Activated CD4-positive, CD25-positive, alpha-beta regulatory T cell treated with anti-CD3 and anti-CD28 coated beads, Interleukin-2, amount 50 U/mL, for 24 hours (primary cell): ENCODE data around the gene TRAPPC2.

ENCODE experiments used
- ATAC-seq, 2 donors: fragments of 150-1000 bp; cut with Tn5 transposase; one replicate each; pipeline ENCODE4 v1.10.0; 2021; ENCODE audit warnings: mild to moderate bottlenecking in 1 of 2, moderate library complexity in 1 of 2

Gene TRAPPC2

DNA sequence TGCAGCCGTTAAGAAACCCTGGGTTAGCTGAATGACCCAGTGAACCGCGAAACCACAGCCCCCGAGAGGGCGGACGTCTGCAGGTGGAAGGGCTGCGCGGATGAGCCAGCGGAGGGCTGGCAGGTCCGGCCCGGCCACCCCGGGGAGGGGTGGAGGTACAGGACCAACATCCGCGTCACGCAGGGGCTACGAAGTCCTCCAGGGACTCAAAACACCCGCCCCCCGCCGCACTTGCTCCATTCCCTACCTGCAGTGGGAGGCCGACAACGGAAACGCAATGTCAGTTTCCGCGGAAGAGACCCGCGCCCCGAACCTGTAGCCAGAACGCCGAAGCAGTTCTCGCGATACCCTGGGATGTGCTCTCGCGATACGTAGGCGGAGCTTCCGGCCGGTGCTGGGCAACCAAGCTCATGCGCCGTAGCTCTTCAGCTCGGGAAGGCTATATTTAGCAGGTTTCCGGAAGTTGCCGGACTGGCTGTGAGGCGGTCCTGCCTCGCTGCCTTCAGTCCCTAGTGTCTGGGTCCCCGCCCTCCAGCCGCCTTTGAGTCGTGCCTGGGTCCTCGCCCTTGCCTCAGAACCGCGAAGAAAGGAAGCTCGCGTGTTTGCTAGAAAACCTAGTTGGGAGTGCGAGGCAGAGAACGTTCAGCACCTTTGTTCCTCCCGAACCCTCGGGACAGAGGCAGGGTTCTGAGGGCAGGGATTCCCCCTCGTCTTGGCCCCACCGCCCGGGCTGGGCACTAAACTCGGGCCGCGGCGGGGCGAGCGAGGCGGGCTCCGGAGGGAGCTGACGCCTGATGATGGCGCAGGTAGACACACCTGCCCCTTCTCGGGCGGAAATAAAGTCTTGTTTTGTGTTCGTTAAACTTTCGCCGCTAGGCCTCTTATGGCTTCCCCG lies at the start of gene TRAPPC2, which contains the start of gene OFD1:
TSS of gene TRAPPC2 (minus strand) at position 343 of the 895 bp plus-strand sequence. CDS start 14,657 bp downstream, outside the sequence.
TSS of gene OFD1 (plus strand) at position 471 of the 895 bp plus-strand sequence. CDS start at position 795, 324 bp downstream.
- peak; percentile 94 to 95 for ATAC-seq

DNA sequence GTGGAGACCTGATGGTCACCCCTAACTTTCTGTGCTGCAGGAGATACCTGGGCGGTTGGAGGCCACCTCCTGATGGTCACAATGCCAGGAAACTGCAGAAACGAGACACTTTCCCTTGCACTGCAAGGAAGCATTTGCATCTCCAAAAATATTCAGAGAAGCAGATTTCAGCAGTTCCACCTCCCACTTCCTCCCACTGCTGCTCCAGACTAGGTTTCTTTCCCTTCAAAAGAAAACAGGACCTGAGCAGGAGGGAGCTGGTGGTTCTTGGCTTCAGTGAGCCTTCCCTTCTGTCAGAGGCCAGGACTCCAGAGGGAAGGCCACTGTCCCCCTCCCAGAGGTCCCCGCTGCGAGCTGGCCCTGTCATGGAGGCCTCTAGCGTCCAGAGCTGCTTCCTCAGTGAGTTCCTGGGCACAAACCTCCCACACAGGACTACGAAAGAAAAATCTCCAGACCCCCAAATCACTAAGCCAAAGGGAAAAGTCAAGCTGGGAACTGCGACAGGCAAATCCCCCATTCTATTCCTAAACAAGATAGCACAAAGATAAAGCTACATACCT lies 46.5 kb upstream of the TRAPPC2 start:
- ATAC-seq = no peak

DNA sequence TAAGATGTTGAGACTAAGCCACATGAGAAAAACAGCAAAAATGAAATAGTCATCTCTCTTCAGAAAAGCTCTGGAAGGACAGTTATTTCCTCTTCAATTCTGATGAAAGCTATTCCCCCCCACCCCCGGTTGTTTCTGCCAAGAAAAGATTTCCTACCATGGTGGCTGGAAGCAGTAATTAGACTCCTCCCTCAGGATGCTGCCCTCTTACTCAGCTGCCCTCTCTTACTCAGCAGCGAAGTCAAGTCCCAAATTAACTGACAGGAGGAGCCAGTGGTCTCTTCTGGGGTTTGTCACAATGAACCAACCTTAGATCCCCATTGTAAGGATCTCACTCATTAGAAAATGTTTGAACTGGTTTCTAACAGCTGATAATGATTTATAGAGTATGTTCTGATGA lies 44.5 kb upstream of the TRAPPC2 start:
- ATAC-seq = no peak

- no peak for ATAC-seq
Measured at GRCh38 chrX:13776387-13776786, 42.0 kb upstream of the TRAPPC2 start.

DNA sequence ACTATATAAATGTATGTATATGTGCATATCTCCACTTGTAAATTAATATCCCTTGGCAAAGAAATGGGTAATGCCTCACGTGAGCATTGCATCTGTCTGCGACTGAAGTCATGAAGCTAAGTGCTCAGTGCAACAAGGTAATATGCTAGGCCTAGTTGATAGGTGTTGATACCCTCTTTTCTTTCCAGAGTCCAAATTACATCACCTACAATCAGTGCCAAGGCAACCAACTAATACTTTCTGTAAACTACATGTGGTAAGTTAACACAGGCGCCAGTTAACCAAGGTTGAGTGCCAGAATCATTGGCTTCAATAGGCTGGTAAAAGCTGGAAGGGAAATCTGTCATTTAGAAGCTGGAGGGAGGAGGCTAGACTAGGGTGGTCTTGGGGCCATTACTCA lies 41.4 kb upstream of the TRAPPC2 start:
- ATAC-seq = no peak

DNA sequence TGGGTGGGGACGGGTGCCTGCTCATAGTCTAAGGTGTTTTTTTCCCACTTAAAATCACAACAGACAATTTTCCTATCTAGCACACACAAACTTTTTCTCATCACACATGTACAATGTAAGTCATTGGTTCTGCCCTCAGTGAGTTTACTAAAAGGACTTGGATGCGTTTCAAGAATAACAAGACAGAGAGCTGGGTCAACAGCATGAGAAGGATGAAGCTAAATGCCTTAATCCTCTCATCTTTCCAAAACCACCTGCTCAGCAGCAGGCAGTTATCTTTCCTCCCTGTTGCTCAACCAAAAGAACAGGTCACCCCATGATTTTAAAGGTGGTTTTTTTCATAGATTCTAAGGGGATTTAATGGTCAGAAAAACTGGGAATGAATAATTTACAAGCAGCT lies 40.3 kb upstream of the TRAPPC2 start:
- no peak for ATAC-seq

- ATAC-seq = no peak
Measured at GRCh38 chrX:13770013-13770535, 35.7 kb upstream of the TRAPPC2 start.

DNA sequence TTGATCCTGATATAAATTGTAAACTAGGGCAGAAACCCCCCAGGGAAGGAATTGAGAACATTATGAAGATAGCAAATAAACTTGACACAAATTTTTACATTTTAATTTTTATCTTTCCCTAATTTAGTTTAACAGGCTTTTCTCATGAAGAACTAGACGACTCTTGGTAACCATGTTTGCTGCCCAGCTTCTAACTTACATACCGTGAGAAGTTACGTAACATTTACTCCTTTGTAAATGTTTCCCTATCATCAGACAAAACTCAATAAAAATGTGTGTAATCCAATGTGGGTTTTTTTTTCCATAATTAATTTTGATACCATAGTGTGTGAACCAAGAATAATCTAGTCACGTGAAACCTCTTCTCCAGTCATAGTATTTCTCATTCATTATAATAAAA lies 34.5 kb upstream of the TRAPPC2 start:
- ATAC-seq = no peak

GRCh38 chrX:13764765-13765164 lies 30.3 kb upstream of the TRAPPC2 start:
- ATAC-seq = no peak

- no peak for ATAC-seq
Measured at GRCh38 chrX:13764281-13764680, 29.9 kb upstream of the TRAPPC2 start.

GRCh38 chrX:13763489-13763888 lies 29.1 kb upstream of the TRAPPC2 start:
- no peak for ATAC-seq

DNA sequence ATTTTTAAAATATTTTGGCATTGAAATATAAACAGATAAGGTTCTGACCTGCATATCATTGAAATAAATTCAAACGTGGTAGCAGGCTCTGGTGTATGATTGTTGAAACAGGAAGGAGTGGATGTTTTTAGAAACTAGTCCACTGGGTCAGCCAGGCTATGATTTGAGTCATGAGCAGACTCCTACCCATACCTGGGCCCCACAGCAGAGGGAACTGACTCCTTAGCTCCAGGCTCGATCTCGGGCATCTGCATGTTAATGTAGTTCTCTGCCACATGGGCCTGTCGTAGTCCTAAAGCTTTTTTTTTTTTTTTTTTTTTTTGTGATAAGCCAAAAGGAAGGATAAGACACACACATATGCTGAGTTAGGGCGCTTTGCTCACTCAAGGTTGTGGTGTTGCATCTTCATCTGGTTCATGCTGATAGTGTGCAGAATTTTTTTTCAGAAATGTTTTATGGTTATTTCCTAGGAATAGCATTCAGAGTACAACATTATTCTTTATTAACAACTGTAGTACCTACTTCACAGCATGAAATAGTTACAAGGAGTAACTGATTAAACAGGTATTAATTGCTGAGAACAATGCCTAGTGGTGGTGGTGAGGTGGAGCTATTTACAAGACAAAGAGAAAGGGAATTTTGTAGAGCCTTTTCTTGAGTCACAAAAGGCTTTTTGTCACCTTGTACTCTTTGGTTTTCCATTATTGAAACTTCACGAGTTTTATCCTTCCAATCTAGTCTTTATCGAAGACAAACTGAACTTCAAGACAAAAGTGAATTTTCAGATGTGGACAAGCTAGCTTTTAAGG lies 27.4 kb upstream of the TRAPPC2 start:
- no peak for ATAC-seq

DNA sequence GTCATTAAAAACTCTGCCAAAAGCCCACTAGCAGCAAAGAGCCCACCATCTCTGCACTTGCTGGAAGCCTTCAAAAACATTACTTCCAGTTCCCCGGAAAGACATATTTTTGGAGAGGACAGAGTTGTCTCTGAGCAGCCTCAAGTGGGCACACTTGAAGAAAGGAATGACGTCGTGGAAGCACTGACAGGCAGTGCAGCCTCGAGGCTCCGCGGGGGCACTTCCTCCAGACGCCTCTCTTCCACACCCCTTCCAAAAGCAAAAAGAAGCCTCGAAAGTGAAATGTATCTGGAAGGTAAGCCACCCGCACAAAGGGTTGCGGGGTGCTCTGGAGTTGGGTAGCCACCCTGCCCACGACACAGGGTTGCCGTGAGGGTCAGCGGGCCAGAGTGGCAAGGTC lies 26.0 kb upstream of the TRAPPC2 start:
- no peak for ATAC-seq

- no peak for ATAC-seq
Measured at GRCh38 chrX:13759152-13759718, 24.8 kb upstream of the TRAPPC2 start.

DNA sequence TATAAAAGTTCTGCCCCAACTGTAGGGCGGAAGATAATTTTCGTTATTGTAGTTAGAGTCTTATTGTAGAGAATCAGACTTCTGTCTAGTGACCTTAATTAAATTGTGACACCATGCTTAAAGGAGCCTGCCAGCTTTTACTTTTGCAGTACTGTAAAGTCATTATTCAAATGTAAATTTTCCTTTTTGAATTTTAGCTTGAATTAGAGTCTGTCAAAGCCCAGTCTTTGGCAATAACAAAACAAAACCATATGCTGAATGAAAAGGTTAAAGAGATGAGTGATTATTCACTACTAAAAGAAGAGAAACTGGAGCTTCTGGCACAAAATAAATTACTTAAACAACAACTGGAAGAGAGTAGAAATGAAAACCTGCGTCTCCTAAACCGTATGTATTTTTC lies 22.0 kb upstream of the TRAPPC2 start:
- no peak for ATAC-seq

- peak in 1 of 2 donors; percentile 51 for ATAC-seq
Measured at GRCh38 chrX:13755254-13755653, 20.8 kb upstream of the TRAPPC2 start.

GRCh38 chrX:13754765-13755164 lies 20.3 kb upstream of the TRAPPC2 start:
- no peak for ATAC-seq

DNA sequence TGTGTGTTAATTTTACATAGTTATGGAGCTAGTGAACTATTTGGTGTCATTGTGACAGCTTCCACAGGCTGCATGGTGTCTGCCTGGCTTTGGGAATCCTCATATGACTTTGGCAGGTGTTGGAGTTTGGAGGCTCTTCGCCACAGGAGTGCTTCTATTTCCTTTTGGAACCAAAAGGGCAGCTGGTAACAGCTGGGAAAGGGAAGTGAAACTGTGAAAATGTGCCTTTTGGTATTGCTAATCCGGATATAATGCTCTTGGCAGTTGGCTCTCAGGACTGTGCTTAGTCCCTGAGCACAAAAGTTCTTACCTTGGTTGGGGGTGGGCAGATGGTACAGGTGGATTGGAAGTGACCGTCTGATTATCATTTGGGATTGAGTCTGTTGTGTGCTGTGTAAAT lies 18.2 kb upstream of the TRAPPC2 start:
- no peak for ATAC-seq

DNA sequence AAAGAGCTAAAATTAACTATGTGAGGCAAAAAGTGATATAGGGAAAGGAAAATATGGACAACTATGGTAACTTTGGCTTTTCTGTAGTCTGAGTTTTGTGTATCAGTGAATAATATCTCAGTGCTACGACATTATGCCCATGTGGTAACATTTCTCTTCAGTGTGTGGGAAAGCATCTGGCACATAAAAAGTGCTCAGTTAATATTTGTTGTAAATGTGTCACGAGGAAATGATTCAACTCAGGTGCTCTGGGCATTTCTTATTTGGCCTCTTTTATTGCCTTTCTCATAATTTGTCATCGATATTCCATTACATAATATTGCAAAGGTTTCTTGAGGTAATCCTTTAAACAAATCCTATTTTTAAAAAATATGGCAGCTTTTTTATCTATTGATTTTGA lies 17.7 kb upstream of the TRAPPC2 start:
- ATAC-seq = no peak

GRCh38 chrX:13750812-13751211 lies 16.4 kb upstream of the TRAPPC2 start:
- no peak for ATAC-seq

GRCh38 chrX:13750204-13750603 lies 15.8 kb upstream of the TRAPPC2 start:
- ATAC-seq = peak; percentile 38 to 41

DNA sequence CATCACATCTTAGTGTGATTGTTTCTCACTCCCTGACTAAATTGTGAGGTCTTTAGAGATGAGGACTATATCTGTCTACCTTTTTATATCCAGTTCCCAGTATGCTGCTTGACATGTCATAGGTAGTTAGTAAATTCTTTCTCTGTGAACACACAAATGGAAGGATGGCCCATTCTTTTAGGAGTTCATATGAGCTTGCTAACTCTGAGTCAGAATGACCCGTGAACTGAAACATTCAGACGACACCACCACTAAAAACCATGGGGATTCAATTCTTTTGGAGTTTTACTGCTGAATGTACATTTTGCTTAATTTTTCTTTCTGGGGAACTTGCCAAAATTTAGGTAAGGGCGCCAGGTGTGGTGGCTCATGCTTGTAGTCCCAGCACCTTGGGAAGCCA lies 14.1 kb upstream of the TRAPPC2 start:
- no peak for ATAC-seq

DNA sequence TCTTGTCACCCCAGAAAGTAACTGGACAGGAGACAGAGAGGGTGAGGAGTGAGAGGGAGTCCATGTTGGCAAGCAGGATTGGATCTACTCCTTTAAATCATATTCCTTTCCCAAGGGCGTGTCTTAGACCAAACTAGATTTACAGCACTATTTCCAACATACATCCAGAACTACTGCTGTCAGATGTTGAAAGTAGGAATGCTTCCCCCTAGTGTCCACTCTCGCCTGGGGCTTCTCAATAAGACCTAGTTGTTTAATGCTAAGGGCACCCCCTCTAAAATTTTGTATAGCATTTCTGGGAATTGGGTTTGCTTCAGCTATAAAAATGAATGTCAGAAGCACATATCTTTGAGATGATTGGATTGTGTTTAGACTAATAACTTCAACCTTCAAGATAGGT lies 13.4 kb upstream of the TRAPPC2 start:
- ATAC-seq = no peak
